Naive thymus-derived CD8-positive, alpha-beta T cell (primary cell): ENCODE results near the gene SLC25A26. TPM values are rescaled to one million over a fixed set of nuclear protein-coding genes. Genes with fewer than 3 reads are reported as not detected.
"Not testable (repeated sequence)": the region's sequence is repeated elsewhere in the genome, so short reads cannot be mapped to it uniquely, and the experiment has no call there.

Source experiments
- ATAC-seq, 2 donors: fragments of 150-1000 bp; cut with Tn5 transposase in 1 of 2; sonication (Bioruptor Pico), chemical (Tn5 transposase) in 1 of 2; 1 replicate in 1 of 2; 2 replicates in 1 of 2; pipeline ENCODE4 v1.10.0; 2021; ENCODE audit warnings: mild to moderate bottlenecking in 2 of 2, moderate library complexity in 2 of 2
- POLR2A ChIA-PET: fragments of 350-600 bp; sonication (Branson Sonifier 250); formaldehyde crosslinking; loops from one replicate; lab custom pipeline; 2021; ENCODE audit warnings: antibody characterized with exemption; lab: Charles Lee
- DNase-seq, 10 donors: peaks; one replicate each; pipeline versions ENCODE4 v3.0.0 to v3.0.0-alpha.2; 2020 to 2022
- H3K27ac Mint-ChIP-seq, 10 donors: one replicate each; pipeline ENCODE4 v1.8.0; 2020 to 2022; ENCODE audit warnings: mild to moderate bottlenecking in 10 of 10, mixed read lengths in 10 of 10, moderate library complexity in 4 of 10, inconsistent platforms in 1 of 10
- H3K27me3 Mint-ChIP-seq, 5 donors: one replicate each; pipeline ENCODE4 v1.8.0; 2021 to 2022; ENCODE audit warnings: mixed read lengths in 5 of 5
- H3K36me3 Mint-ChIP-seq, 3 donors: one replicate each; pipeline ENCODE4 v1.8.0; 2020 to 2022; ENCODE audit warnings: mixed read lengths in 3 of 3, mild to moderate bottlenecking in 2 of 3, inconsistent platforms in 1 of 3
- H3K4me1 Mint-ChIP-seq, 4 donors: one replicate each; pipeline ENCODE4 v1.8.0; 2021 to 2022; ENCODE audit warnings: mixed read lengths in 4 of 4
- H3K4me3 Mint-ChIP-seq, 10 donors: one replicate each; pipeline ENCODE4 v1.8.0; 2020 to 2022; ENCODE audit warnings: mild to moderate bottlenecking in 10 of 10, mixed read lengths in 10 of 10, moderate library complexity in 6 of 10, inconsistent platforms in 1 of 10
- H3K9me3 Mint-ChIP-seq, 9 donors: one replicate each; pipeline ENCODE4 v1.8.0; 2020 to 2022; ENCODE audit warnings: mixed read lengths in 9 of 9, mild to moderate bottlenecking in 3 of 9, inconsistent platforms in 1 of 9, moderate library complexity in 1 of 9
- polyA plus RNA-seq, 3 donors: library from polyadenylated mRNA; unstranded; fragments of 300-500 nt; fragmentation: Illumina TruSeq; gene quantifications; one replicate each; pipeline ENCODE4 v1.2.3, GENCODE V29; 2021
- total RNA-seq, 8 experiments: library from RNA in 2 of 8; stranded (reverse) in 2 of 8; gene quantifications; one replicate each; pipeline ENCODE4 v1.2.3 and lab custom pipeline; 2021 to 2026

SLC25A26 gene
- total and polyA plus RNA-seq, 5 experiments from 2014 or later, result 19.0 to 62.5 (median 49.3) TPM

- peak overlapping the region in 5 of 10 donors; percentile 1 to 46 (median 20) for H3K4me3 Mint-ChIP-seq
- peaks cover 0 to 20% (median 9%) of the 10 kb centered on the region in 9 donors for H3K9me3 Mint-ChIP-seq
- H3K36me3 Mint-ChIP-seq, result peaks cover 18 to 28% (median 26%) of the 10 kb centered on the region in 3 donors
- H3K27me3 Mint-ChIP-seq, result no peaks in the 10 kb centered on the region
- no peak for DNase-seq
- peaks cover 32 to 67% (median 52%) of the 10 kb centered on the region in 4 donors for H3K4me1 Mint-ChIP-seq
- POLR2A ChIA-PET, result no interaction called here
- no peak for ATAC-seq
- H3K27ac Mint-ChIP-seq, result peak overlapping the region in 9 of 10 donors; percentile 75 to 98 (median 91)
Observed at GRCh38 chr3:66304293-66304692, 83.5 kb downstream of the SLC25A26 start.

DNA sequence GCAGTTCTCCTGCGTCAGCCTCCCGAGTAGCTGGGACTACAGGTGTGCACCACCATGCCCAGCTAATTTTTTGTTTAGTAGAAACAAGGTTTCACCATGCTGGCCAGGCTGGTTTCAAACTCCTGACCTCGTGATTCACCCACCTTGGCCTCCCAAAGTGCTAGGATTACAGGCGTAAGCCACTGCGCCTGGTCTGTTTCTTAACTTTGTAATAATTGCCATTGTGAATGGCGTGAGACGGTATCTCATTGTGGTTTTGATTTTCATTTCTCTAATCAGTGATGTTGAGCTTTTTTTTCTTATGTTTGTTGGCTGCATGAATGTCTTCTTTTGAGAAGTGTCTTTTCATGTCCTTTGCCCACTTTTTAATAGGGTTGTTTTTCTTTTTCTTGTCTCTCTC is 85.3 kb downstream of the SLC25A26 start:
- ATAC-seq, POLR2A ChIA-PET, DNase-seq, H3K4me3 Mint-ChIP-seq, H3K27me3 Mint-ChIP-seq: not testable (repeated sequence)
- Mint-ChIP-seq H3K36me3 (peaks cover 18 to 28% (median 26%) of the 10 kb centered on the region in 3 donors), H3K27ac (peak overlapping the region in 6 of 10 donors; percentile 14 to 79 (median 42)), H3K4me1 (peaks cover 32 to 60% (median 41%) of the 10 kb centered on the region in 4 donors), H3K9me3 (peaks cover 0 to 20% (median 9%) of the 10 kb centered on the region in 9 donors)

DNA sequence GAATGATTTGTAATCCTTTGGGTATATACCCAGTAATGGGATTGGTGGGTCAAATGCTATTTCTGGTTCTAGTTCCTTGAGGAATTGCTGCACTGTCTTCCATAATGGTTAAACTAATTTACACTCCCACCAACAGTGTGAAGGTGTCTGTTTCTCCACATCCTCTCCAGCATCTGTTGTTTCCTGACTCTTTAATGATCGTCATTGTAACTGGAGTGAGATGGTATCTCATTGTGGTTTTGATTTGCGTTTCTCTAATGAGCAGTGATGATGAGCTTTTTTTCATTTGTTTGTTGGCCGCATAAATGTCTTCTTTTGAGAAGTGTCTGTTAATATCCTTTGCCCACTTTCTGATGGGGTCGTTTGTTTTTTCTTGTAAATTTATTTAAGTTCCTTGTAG is 86.2 kb downstream of the SLC25A26 start:
- Mint-ChIP-seq H3K4me1 (peaks cover 26 to 51% (median 34%) of the 10 kb centered on the region in 4 donors), H3K36me3 (peaks cover 18 to 28% (median 25%) of the 10 kb centered on the region in 3 donors), H3K27ac (peak overlapping the region in 6 of 10 donors; percentile 1 to 90 (median 70)), H3K9me3 (peaks cover 0 to 20% (median 9%) of the 10 kb centered on the region in 9 donors), H3K4me3 (peak overlapping the region in 3 of 10 donors; percentile 6 to 25 (median 12))
- ATAC-seq, DNase-seq, H3K27me3 Mint-ChIP-seq, POLR2A ChIA-PET: not testable (repeated sequence)

GRCh38 chr3:66312039-66312438 is 91.2 kb downstream of the SLC25A26 start:
- peak overlapping the region in 2 of 10 donors; percentile 7 to 47 for H3K27ac Mint-ChIP-seq
- peaks cover 6 to 45% (median 18%) of the 10 kb centered on the region in 9 donors for H3K9me3 Mint-ChIP-seq
- H3K27me3 Mint-ChIP-seq, result no peaks in the 10 kb centered on the region
- H3K36me3 Mint-ChIP-seq, result peaks cover 27 to 39% (median 27%) of the 10 kb centered on the region in 3 donors
- POLR2A ChIA-PET, result no interaction called here
- DNase-seq (peak in 2 of 10 donors; percentile 10 to 48), ATAC-seq (no peak)
- peaks cover 26 to 34% (median 31%) of the 10 kb centered on the region in 4 donors for H3K4me1 Mint-ChIP-seq
- H3K4me3 Mint-ChIP-seq, result peak overlapping the region in 3 of 10 donors; percentile 3 to 43 (median 24)

DNA sequence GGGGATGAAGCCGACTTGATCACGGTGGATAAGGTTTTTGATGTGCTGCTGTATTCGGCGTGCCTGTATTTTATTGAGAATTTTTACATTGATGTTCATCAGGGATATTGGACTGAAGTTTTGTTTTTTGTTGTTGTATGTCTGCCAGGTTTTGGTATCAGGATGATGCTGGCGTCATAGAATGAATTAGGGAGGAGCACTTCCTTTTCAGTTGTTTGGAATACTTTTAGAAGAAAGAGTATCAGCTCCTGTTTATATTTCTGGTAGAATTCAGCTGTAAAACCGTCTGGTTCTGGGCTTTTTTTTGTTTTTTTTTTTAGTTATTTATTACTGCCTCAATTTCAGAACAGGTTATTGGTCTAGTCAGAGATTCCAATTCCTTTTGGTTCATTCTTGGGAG is 93.7 kb downstream of the SLC25A26 start:
- POLR2A ChIA-PET, result interaction anchor here (0.6 kb wide), 1 partner anchor 485 kb away, joined by 6 read pairs; no protein-coding TSS in a partner anchor
- Mint-ChIP-seq H3K9me3 (peaks cover 4 to 45% (median 18%) of the 10 kb centered on the region in 9 donors), H3K4me1 (peaks cover 24 to 45% (median 29%) of the 10 kb centered on the region in 4 donors), H3K27me3 (no peaks in the 10 kb centered on the region), H3K27ac (peak overlapping the region in 1 of 10 donors; percentile 25), H3K4me3 (no peak overlapping the region), H3K36me3 (peaks cover 24 to 42% (median 30%) of the 10 kb centered on the region in 3 donors)
- ATAC-seq, result no peak
- DNase-seq, result no peak

DNA sequence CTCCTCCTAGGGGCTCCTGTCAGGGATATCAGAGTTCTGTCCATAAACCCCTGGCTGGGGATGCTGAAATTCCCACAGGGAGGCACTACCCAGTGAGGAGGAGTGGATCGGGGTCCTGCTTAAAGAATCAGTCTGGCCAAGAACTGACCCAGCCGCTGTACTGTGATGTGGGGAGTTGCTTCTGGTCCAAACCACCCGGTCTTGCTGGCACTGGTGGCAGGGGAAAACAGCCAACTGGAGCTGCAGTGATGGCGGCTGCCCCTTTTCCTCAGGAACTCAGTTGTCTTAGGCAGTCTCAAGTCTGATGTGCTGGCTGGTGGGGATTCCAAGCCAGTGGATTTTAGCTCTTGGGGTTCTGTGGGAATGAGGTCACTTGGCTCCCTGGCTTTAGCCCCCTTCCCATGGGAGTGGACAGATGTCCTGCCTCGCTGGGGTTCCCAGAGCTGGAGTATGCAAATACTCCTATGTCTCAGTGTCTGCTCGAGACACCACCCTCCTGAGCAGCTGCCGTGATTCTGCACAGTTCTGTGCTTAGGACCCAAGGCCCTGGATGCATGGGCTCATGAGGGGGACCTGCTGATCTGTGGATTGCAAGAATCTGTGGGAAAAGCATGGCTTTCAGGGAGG is 97.1 kb downstream of the SLC25A26 start:
- no peak overlapping the region for H3K4me3 Mint-ChIP-seq
- POLR2A ChIA-PET, result no interaction called here
- peaks cover 34 to 52% (median 39%) of the 10 kb centered on the region in 3 donors for H3K36me3 Mint-ChIP-seq
- H3K27ac Mint-ChIP-seq, result no peak overlapping the region
- no peak for DNase-seq
- ATAC-seq, result no peak
- H3K4me1 Mint-ChIP-seq, result peaks cover 29 to 58% (median 33%) of the 10 kb centered on the region in 4 donors
- peaks cover 4 to 41% (median 18%) of the 10 kb centered on the region in 9 donors for H3K9me3 Mint-ChIP-seq
- H3K27me3 Mint-ChIP-seq, result no peaks in the 10 kb centered on the region

DNA sequence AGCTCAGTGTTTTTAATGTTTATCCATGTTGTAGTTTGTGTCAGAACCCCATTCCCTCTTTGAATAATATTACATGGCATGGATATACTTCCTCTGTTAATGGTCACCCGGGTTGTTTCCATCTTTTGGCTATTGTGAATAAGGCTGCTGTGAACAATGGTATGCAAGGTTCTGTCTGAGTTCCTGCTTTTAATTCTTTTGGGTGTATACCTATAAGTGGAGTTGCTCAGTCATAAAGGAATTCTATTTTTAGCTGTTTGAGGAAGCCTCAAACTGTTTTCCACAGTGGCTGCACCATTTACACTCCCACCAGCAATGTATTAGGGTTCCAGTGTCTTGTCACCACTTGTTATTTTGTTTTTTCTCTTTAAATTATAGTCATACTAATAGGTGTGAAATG is 99.6 kb downstream of the SLC25A26 start:
- H3K4me1 Mint-ChIP-seq, result peaks cover 20 to 56% (median 24%) of the 10 kb centered on the region in 4 donors
- peaks cover 18 to 48% (median 31%) of the 10 kb centered on the region in 3 donors for H3K36me3 Mint-ChIP-seq
- peaks cover under 1 to 16% (median 4%) of the 10 kb centered on the region in 9 donors for H3K9me3 Mint-ChIP-seq
- peak overlapping the region in 1 of 10 donors; percentile 24 for H3K4me3 Mint-ChIP-seq
- no peaks in the 10 kb centered on the region for H3K27me3 Mint-ChIP-seq
- ATAC-seq (no peak), DNase-seq (no peak)
- H3K27ac Mint-ChIP-seq, result no peak overlapping the region
- POLR2A ChIA-PET, result no interaction called here

GRCh38 chr3:66322436-66322835 is 101.6 kb downstream of the SLC25A26 start:
- ATAC-seq (no peak), DNase-seq (no peak)
- Mint-ChIP-seq H3K9me3 (no peaks in the 10 kb centered on the region), H3K36me3 (peaks cover 4 to 33% (median 20%) of the 10 kb centered on the region in 3 donors), H3K4me3 (no peak overlapping the region), H3K27ac (no peak overlapping the region), H3K27me3 (no peaks in the 10 kb centered on the region), H3K4me1 (peaks cover 15 to 46% (median 25%) of the 10 kb centered on the region in 4 donors)
- POLR2A ChIA-PET, result no interaction called here

DNA sequence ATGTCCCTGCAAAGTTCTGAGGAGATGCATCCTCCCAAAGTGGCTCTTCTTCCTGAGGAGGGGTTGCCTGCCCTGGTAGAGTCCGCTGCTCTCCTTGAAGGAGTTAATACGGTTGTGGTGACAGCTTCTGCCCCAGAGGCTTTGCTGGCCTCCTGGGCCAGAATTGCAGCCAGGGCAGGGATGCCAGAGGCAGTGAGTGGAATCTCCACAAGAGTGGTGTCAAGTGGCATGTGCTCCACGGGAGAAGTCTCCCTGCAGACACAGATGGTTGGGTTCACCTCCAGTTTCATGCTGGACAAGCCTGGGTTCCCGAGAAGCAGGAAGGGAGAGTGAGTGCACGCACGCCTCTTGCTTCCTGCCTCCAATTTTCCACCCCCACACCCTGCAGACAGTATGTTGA is 105.5 kb downstream of the SLC25A26 start:
- no peak overlapping the region for H3K4me3 Mint-ChIP-seq
- H3K4me1 Mint-ChIP-seq, result peaks cover 4 to 44% (median 21%) of the 10 kb centered on the region in 4 donors
- ATAC-seq (no peak), DNase-seq (no peak)
- POLR2A ChIA-PET, result no interaction called here
- H3K9me3 Mint-ChIP-seq, result no peaks in the 10 kb centered on the region
- H3K27ac Mint-ChIP-seq, result no peak overlapping the region
- H3K27me3 Mint-ChIP-seq, result no peaks in the 10 kb centered on the region
- peaks cover 0 to 14% (median 7%) of the 10 kb centered on the region in 3 donors for H3K36me3 Mint-ChIP-seq

DNA sequence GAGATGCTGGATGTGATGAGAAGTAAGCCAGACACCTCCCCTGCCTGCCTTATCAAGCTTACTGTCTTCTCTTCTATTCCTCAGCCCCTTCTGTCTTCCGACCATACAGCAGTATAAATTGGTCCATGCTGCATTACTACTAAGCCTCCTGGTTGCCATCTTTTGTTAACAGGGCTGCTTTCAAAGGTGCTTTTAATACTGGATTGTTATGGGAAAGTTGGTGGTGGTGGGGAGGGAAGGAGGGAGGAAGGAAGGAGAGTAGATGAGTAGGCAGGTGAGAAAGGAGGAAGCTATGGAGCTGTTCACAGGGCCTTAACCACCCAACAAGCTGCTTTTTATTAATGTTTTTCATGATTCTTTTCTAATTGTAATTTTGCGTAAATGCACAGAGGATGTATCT is 114.9 kb downstream of the SLC25A26 start:
- peaks cover 4 to 10% (median 6%) of the 10 kb centered on the region in 3 donors for H3K36me3 Mint-ChIP-seq
- no peak overlapping the region for H3K27ac Mint-ChIP-seq
- H3K4me1 Mint-ChIP-seq, result peaks cover 15 to 42% (median 25%) of the 10 kb centered on the region in 4 donors
- POLR2A ChIA-PET, result no interaction called here
- no peak for DNase-seq
- peaks cover 0 to 2% (median 0%) of the 10 kb centered on the region in 9 donors for H3K9me3 Mint-ChIP-seq
- no peaks in the 10 kb centered on the region for H3K27me3 Mint-ChIP-seq
- ATAC-seq, result no peak
- H3K4me3 Mint-ChIP-seq, result no peak overlapping the region

DNA sequence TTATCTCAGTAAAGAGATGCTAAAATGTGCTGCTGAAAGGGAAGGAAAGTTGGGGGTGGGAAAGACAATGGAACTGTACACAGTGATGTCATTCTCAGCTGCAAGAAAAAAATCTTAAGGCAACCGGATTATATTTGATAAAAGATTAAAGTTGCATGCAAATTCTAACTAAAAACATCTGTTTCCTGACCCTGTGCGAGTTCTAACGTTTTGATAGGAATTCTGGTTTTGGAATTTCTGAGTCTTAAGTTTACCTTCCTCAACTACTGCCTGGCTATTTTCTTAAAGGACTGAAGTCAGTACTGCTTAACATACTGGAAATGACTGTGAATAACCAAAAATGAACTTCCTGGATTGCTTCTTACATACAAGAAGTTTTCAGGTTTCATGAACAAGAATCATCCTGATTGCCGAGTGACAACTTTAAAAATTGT is 115.5 kb downstream of the SLC25A26 start:
- no peak for ATAC-seq
- DNase-seq, result no peak
- Mint-ChIP-seq H3K36me3 (peaks cover 4 to 15% (median 6%) of the 10 kb centered on the region in 3 donors), H3K4me1 (peaks cover 15 to 42% (median 25%) of the 10 kb centered on the region in 4 donors), H3K27ac (peak overlapping the region in 1 of 10 donors; percentile 38), H3K27me3 (no peaks in the 10 kb centered on the region), H3K4me3 (no peak overlapping the region), H3K9me3 (peaks cover 0 to 7% (median 0%) of the 10 kb centered on the region in 9 donors)
- POLR2A ChIA-PET, result no interaction called here

GRCh38 chr3:66338927-66339326 is 118.1 kb downstream of the SLC25A26 start:
- Mint-ChIP-seq H3K27ac (no peak overlapping the region), H3K36me3 (peaks cover 2 to 8% (median 4%) of the 10 kb centered on the region in 3 donors), H3K27me3 (no peaks in the 10 kb centered on the region), H3K4me1 (peaks cover 6 to 27% (median 24%) of the 10 kb centered on the region in 4 donors), H3K9me3 (peaks cover 0 to 7% (median 0%) of the 10 kb centered on the region in 9 donors), H3K4me3 (no peak overlapping the region)
- no peak for DNase-seq
- POLR2A ChIA-PET, result no interaction called here
- ATAC-seq, result no peak
